COLO668 (cell line): ENCODE measurements around the gene CHD9NB.

Experiments
- DNase-seq: peaks from one replicate; lab custom pipeline; 2025; ENCODE audit not compliant: unreplicated experiment; lab: John Stamatoyannopoulos, UW

CHD9NB gene

DNA sequence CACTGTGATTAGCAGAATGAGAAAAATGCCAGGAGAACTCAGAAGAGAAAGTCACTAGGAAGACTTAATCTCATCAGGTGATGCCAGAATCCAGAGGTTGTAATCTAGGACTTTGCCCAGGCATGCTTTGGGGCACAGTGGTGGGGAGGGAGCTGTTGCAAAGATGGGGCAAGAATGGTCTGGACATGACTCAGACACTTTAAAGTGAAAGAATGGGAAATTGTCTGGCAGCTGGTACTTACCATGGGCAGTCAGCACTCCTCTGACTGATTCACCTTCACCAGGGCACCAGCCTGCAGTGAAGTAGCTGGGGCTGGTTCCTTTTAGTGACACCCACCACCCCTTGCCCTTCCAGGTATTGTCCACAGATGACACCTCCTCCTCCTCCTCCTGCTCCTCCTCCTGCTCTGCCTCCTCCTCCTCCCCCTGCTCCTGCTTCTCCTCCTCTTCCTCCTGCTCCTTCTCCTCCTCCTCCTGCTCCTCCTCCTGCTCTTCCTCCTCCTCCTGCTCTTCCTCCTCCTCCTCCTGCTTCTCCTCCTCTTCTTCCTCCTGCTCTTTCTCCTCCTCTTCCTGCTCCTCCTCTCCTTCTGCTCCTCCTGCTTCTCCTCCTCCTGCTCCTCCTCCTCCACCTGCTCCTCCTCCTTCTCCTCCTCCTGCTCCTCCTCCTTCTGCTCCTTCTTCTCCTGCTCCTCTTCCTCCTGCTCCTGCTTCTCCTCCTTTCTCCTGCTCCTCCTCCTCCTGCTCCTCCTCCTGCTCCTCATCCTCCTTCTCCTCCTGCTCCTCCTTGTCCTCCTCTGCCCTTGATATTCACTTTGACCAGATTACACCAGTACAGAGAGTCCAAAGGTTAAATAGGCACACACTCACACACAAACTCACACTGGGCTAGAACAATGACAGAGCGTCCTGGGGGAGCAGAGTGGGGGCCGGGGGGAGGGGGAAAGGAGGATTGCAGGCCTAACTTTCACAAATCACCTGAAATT lies at the start of gene CHD9NB:
Gene CHD9NB (minus strand): TSS at position 379 of the 983 bp plus-strand sequence. CDS start 8,739 bp downstream, outside the sequence.
- DNase-seq = no peak

DNA sequence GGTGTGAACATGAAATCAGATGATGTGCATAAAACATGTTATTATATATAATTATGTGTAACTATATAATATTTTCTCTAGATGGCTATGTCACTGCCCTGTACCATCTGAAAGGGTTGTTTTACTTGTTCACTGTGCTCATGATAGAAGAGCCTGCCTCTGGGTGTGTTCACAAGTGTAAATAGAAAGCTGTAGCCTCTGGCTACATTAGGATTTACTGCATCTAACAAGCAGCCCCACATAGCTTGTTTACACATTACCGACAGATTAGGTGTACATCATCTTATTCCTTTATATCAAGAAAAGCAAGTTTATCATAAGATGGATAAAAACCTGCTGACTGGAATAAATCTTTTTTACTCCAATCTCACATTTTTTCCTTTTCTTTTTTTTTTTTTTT lies 48.2 kb upstream of the CHD9NB start:
- DNase-seq = peak; percentile 6

DNA sequence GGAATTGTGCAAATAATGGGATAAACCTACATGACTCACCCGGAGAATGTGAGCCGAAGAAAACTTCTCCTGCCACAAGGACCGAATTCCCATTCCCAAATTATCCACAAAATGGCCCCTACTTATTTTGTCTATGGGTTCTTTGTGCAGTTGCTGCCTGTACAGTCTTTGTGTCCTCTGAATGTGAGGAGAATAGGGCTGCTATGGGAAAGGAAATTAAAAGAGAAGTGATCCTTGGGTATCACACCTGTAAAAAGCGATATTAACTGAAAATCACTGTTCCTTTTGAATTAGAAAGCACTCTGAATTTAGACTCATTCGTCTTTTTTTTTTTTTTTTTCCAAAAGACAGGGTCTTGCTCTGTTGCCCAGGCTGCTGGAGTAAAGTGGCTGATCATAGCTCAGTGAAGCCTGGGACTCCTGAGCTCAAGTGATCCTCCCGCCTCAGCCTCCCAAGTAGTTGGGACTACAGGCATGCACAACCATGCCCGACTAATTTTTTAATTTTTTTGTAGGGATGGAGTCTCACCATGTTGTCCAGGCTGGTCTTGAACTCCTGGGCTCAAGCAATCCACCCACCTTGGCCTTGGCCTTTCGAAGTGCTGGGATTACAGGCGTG lies 47.5 kb upstream of the CHD9NB start:
- DNase-seq = no peak

DNA sequence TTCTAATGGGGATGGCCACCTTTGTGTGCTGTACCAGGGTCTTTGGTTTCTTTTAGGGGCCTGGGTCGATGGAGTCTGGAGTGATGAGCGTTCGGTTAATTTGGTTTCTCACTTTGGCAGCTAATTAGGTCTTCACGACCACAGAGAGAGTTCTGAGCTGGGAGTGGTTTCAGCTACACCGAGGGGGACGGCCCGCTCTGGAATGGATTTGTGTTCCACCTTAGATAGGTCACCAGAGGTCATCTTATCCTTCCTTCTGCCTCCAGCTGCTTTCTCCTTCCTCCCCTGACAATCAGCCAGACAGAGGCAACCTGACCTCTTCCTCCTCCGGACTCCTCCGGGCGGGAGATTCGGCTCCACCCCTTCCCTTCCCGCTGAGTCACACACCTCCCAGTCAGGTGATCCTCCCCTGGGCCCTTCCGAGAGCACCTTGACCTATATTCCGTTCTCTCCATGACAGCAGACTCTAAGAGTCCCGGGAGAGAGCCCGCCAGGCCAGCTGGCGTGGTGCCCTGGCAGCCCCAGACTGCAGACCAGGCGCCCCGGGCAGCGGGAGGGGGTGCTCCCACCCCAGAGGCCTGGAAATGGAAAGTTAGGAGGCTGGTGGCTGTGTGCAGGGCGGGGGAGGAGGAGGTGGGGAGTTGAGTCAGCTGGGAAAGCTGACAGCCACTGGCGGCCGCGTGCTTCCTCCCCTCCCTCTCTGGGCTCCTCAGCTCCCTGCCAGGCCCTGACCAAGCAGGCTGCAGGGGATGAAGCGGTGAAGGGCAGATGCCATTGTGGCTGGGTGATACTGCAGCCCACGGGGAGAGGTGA lies 46.8 kb upstream of the CHD9NB start:
- peak; percentile 92 for DNase-seq

DNA sequence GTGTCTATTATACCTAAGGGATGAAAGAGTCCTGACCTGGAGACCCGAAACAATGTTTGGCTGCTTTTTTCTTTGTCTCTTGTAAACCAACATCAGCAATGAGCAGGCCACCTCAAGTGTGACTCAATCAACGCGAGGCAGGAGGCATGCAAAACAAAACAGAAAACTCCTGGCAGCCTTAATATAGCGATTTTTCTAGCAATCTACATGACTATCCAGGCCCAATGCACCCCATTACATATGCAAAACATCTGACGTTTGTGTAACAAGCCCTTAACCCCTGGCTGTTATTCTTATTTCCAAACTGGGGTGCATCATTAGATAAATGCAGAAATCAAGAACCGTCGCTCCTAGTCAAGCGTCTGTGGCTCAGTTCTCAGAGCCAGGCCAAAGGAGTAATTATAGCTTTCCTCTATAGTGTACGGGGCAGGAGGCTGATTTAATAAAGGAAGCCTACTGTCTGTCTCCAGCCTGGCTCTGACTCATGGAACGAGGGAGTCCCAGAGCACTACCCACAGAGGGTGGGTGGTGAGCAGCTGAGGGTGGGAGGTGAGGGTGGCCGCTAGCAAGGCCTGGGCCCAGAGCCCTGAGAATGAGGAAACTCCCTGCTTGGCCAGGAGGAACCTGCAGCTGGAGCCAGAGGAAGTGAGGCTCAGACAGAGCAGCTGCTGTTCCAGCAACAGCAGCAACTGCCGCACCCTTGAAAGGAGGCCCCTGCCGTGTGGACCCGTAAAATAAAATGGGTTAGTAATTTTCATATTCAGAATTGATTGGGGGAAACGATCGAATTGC lies 46.0 kb upstream of the CHD9NB start:
- DNase-seq = peak; percentile 73

DNA sequence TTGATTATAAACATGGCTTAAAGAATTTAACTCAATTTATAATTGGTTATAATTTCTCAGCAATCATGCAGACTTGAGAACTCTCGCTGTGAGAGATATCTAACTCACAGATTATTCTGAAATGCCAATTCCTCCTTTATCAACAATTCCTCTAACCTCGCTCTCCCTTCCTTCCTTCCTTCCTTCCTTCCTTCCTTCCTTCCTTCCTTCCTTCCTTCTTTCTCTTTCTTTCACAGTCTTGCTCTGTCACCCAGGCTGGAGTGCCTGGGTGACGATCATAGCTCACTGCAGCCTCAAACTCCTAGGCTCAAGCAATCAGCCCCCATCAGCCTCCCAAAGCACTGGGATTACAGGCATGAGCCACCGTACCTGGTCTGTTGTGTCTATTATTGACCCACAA lies 44.5 kb upstream of the CHD9NB start:
- DNase-seq = no peak

DNA sequence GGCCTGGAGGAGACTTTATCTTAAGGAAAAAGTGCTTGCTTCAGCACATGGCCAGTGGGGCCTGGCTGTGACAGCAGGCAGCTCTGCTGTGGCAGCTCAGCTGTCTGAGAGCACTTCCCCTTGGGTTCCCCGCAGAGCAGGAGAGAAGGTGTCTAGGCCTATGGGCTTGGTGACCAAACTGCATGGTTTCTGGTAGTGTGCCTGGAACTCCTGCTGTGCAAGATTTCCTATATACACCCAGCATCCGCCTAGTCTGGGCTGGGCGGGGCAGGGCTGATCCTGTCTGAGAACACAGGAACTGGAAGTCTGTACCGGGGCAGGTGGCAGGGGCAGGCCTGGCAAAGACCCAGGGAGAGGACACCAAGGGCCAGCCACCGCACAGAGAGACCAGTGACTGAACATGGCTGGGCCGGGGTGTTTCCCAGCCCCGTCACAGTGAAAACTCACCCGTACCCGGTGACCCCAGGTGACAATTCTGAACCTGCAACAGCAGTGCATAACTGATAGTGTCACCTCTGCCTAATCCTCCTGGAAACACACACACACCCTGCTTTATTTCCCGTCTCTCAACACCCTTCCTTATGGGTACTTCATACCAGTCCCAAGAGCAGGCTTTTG lies 41.4 kb upstream of the CHD9NB start:
- DNase-seq = peak; percentile 76

DNA sequence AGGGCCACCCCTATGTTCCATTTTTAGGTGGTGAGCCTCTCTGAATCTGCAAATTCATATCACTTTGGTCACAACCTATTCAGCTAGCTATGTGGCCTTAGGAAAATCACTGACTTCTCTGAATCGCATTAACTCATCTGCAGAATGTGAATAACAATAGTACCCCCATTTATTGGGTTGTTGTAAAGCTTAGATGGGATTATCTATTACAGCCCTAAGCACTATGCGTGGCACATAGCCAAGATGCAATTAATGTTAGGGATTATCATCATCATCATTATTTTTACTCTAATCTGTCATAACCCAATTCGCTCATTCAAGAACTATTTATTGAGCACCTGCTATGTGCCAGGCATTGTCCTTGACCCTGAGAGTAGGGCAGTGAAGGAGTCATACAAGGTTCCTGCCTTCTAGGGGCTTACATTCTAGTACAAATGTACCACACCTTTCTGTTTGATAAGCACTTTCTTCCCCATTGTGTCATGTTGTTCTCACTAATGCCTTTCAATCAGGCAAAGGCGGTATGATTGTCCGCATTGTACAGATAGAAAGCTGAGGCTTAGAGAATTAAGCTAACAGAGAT lies 40.6 kb upstream of the CHD9NB start:
- DNase-seq = no peak

DNA sequence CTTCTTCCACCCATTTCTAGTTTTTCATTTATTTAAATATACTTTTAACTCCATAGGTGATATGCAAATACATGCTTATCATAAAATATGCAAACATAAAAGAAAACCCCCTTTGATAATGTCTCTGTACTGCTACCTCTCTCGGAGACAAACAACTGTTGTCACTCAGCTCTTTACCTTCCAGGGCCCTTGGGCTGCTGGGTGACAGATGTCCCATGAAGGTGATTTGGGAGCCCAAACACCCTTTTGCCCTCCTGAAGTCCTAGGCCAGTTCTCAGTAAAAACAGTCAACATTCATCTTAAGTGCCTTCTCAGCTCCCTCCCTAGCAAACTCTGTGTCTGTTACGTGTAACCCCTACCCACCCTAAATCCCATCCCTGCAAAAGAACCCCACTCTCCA lies 39.6 kb upstream of the CHD9NB start:
- no peak for DNase-seq

DNA sequence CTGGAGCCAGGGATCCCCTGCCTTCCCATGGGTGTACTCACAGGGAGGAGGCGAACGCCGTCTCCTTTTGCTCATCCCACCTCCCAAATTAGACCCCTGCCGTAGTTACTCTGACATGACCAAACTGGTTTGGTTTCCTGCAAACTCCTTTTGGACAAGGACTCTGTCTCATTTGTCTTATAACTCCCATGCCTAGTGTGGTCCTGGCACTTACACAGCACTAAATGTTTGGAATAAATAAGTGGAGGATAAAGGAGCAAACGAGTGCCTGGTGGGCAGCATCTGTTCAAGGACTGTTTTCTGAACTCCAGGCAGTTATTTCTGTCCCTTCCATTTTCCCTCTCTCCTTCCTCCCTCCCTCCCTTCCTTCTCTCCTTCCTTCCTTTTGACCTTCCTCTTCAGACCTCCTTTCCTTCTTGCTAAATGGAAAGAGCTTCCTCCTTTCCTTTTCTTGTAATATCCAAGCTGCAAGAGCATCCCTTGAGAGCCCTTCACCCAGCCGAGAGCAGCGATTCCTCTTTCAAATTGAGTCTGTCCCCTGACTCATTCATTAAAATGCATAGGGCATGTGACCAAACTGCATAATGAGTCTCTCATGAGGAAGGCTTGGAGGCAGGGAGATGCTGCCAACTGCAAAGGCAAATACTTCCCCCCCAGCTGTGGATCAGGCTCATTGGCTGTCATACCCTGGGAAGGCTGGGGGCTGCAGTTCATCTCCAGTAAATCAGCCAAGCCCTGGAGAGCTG lies 38.9 kb upstream of the CHD9NB start:
- DNase-seq = no peak

DNA sequence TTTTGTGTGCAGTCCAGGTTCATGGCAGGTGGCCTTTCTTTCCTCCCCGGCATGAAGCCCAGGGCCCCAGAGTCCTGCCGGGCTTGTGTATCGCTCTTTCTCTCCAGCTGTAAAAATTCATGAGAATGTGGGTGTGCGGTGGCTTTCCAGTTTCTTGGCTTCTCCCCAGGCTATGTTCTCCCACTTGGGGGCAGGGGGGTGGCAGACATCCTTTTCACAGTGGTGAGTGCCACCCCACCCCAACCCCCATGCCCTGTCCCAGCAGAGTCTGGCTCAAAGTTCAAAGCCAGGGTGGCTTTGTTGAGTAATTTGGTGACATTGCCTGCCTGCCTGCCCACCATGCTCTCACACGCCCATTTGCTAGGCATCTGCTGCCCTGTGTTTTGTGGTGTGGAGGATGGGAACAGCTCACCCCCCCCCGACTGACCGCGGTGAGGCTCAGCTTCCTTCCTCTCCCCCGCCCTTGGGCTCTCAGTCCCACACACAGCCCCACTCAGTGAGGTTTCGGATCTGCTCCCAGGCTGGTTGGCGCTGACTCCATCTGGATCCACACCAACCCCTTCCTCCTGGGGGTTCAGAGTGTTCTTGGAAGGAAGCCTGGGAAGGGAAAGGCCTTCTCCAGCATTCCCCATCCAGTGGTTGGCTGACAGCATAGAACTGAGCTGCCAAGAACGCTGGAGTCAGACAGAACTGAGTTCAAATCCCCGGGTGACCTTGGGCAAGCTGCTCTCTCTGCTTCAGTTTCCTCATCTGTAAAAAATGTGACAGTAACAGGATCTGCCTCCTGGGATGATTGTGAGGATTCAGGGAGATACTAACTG lies 38.1 kb upstream of the CHD9NB start:
- no peak for DNase-seq

DNA sequence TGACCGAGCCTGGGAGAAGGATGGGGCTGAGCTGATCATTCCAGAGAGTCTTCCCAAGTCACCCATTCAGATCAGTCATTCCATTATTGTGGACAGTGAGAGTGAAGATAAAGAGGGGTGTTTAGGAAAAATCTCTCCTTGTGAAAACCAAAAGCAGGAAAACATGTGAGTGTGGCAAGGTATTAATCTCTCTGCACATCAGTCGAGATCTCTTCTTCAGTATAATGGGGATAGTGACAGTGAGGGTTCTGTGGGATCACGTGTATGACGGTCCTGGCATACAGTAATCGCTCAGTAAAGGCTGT lies 37.5 kb upstream of the CHD9NB start:
- no peak for DNase-seq

DNA sequence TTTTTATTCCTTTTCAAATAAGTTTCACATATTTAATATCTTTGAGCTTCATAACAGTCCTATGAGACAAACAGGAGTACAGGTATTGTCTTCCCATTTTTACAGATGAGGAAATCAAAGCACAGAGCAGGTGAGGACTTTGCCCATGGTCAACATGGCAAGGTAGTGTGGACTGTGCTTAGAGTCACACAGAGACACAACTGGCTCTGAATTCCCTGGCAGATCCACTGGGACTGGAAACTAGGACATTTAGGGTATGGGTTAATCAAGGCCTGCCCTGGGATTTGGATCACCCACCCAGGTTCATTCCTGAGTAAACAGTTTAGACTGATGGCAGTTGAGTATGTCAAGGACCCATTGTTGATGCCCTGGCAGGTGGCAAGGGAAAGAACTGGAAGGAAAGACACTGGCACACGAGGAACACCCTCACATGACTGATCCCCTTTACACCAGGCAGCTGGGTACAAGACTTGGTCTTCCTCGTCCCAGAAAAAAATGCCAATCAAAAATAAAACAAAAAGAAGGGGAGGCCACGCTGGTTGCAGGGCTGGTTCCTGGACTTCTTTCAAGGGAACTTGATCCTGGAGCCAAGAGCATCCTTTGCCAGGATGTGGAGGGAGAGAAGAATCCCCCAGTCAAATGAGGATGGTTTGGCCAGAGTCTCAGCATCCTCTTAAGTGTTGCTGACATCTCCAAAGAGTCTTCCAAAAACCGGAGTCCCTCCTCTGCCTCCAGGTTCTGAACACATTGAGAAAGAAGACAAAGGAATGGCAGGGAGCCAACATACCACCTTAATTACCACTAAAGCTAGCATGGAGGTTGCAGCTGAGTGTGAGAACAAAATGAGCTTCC lies 37.0 kb upstream of the CHD9NB start:
- DNase-seq = no peak

DNA sequence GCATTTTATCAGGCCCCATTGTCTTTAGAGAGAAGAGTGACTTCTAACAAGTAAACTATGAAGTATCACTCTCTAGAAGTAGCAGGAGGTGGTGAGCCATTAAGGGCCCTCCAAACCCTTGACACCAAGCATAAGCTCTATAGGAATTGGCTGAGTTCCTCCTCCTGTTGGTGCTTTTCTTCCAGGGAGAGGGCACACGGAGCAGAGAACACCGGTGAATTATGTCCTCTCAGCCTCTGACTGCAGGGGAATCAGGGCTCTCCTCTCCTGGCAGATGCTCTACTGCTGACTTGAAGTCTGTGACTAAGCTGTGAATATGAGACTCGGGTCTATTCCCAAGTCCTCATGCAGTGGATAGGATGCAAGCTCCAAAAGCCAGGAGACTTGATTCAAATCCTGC lies 34.4 kb upstream of the CHD9NB start:
- no peak for DNase-seq

DNA sequence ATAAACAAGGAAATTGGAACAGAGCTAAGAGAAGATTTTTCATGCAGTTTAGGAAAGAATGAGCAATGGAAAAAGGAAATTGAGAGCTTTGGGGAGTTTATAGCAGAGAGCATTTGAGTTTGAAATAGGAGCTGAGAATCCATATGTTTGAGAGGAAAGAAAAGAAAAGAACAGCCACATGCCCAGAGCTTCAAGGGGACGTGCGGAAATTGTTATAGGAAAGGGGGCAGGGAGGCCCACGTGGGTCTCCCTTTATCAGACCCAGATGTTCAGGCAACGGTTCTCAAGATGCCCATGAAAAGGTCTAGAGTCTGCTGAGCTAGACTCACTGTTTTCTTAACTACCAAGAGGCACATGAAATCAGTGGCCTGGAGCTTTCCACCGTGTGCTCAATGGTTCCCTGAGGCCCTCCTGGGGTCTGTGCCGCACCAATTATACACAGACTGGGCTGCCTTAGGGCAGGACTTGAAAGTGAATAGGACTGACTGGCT lies 33.3 kb upstream of the CHD9NB start:
- DNase-seq = no peak

DNA sequence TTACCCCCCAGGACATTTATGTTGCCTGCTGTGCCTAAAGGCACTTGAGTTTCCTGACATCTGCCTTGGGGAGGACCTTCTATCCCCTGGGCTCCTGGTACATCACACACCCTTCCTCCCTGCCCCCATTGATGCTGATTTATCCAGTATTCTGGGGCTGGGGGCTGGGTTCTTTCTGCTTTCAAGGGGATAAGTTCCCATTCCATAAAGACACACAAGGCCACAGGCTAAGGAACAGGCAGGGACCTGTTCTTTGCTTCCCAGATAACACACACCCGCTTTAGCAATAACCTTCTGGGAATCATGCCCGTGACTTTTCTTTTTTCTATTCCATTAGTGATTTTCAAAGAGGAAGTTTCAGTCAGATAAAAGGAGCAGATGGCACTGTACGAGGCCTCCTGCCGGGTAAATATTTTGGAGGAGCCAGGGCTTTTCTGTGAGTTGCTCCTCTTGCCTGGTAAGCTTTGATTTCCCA lies 32.7 kb upstream of the CHD9NB start:
- no peak for DNase-seq

DNA sequence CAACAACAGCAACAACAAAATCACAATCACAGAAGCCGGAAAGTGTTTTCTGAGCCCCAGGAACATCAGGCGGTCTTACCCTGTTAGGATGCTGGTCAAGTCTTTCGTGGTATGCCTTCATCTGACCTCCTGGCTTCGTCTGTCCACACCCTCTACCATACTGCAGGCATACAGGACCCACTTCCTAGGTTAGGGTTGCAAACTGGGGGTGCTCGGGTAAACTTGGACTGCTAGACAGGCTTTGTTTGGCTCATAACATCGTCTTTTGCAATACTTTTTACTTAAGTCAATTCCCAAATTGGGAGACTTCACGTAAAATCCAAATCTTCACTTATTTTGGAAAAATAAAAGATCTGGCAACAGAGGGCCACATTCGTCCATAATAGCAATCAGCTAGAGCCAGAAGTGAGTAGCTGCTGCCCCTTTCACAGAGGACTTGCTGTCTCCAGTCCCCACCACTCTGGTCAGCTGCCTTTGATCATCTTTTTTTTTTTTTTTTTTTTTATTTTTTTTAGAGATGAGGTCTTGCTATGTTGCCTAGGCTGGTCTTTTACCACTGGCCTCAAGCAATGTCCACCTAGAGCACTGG lies 32.1 kb upstream of the CHD9NB start:
- DNase-seq = no peak
